GM18873 (cell line): ENCODE data around the gene ZBBX.

Source experiments
- ATAC-seq: cut with Tn5 transposase; IDR thresholded peaks from one replicate; pipeline ENCODE4 v1.9.1; 2021; ENCODE audit warnings: mild to moderate bottlenecking, moderate library complexity, moderate number of reproducible peaks; ENCODE audit not compliant: unreplicated experiment, low FRiP score

ZBBX gene

DNA sequence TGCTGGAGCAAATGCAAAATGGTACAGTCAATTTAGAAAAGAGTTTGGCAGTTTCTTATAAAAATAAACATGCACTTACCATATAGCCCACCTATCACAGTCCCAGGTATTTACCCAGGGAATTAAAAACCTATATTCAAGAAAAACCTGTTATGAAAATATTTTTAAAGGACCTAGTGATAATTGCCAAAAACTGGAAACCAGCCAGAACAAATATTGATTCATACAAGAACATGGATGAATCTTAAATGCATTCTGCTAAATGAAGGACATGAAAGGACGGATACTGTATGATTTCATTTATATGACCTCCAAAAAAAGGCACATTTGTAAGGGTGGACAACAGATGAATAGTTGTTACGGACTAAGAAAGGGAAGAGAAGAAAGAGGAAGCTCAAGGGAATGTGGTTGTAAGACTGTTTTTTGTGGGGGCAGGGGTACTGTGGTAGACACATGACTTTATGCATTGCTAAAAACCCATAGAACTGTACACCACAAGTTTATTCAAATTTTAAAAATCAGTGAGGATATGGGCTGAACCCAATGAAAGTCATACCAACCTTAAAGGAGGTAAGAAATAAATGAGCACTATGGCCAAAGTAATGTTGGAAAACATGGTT is 61.0 kb downstream of the ZBBX start:
- no peak for ATAC-seq

GRCh38 chr3:167318306-167318705 is 61.8 kb downstream of the ZBBX start:
- ATAC-seq, result no peak

DNA sequence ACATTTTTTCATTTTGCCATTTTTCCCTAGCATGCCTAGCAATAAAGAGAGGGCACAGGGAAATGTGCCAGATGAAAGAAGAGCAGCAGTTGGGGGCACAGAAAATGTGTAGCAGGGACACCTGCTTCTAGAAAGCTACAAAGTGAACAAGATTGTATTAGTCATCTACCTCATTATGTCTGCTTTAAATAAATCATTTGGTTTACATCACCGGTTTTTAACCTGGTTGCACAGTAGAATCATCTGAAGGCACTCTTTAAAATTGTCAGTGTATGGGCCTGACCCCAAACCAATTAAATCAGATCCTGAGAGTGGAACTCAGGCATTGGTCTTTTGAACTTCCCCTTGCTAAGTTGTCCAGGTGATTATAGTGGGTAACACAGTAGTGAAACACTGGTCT is 73.8 kb downstream of the ZBBX start:
- ATAC-seq, result no peak

DNA sequence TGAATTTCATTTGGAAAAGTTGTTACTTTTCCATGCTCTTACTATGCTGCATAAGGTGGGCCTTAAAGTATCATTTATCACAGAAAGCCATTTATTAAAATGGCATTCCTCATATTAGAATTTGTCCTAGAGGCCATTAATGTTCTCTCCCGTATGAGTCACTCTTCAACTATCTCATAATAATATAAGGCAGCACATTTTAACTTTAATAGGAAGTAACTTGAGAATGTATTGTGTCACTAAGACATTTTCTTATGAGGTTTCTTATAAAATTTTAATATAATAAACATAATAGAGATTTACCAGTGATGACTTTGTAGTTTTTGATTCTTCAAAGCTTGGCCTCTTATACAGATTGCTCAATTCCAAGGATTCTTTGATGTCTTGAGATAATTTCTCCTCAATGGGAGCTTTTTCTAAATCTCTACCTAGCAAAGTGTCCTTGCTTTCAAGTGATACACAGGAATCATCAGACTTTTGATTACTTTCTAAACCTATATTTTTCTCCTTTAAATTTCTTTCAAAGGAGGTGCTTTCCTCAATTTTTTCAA is 74.7 kb downstream of the ZBBX start:
- no peak for ATAC-seq

- no peak for ATAC-seq
These were observed 76.0 kb downstream of the ZBBX start for GRCh38 chr3:167304077-167304476.

- no peak for ATAC-seq
These were observed 77.4 kb downstream of the ZBBX start for GRCh38 chr3:167302678-167303077.

DNA sequence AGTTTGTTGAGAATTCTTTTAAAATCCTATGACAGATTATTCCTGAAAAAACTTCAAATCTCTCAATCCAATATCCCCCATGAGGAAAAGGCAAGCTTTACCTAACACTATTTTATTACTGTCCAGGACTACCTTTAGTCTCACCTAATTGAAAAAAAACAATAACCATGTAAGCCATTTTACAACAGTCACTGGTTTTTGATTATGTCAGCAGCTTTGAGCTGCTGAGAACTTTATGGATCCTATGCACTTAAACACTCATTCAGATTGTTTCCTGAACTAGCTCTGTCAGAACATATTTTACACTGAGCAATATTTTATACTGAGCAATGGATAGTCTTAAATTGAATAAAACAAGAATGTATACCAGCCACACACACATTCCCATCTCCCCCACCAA is 79.9 kb downstream of the ZBBX start:
- ATAC-seq, result no peak

GRCh38 chr3:167289435-167289834 is 90.7 kb downstream of the ZBBX start:
- no peak for ATAC-seq

GRCh38 chr3:167288737-167289136 is 91.4 kb downstream of the ZBBX start:
- ATAC-seq, result no peak

DNA sequence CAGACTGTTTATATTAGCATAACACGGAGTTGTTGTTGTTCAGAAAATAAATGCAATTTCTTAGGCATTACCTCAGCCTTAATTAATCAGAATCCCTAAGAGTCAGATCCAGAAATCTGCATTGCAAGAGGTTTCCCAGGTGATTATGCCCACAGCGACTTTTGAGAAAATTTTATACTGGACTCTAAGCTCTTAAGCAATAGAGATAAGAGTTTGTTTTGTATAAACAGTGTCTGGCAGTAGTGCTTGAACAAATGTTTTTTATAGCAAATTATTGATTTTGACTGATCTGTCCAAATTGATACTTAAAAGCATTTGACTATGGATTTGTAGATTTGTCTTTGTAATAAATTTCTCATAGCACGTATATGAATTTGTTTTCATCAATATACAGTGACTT is 92.8 kb downstream of the ZBBX start:
- no peak for ATAC-seq

DNA sequence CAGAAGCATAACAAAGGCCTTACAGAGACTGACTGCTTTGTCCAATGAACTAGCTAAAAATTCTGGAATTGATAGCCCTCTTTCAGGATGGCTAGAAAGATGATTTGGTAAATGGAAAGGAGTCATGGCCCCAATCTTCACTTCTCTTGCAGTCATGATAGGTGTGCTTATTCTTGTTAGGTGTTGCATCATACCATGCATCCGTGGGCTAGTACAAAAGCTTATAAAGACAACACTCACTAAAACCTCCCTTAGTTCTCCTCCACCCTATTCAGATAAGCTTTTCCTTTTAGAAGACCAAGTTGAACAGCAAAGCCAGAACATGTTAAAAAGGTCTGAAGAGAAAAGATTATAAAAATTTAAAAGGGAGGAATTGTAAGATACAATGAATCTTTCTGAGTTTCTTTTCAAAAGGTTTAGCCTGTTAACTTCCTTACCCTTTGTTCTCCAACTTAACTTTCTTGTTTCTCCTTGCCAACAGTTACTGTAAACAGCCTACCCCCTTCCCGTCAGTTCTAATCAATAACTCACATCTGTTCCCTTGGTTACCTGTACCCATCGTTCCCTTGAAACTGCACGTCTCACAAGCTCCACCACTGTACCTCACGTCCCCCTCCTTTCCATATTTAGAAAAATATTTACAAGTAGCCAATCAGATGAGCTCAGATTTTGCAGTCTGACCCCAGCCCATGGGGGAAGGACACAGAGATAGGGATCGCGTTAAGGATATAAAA is 105.8 kb downstream of the ZBBX start:
- no peak for ATAC-seq

DNA sequence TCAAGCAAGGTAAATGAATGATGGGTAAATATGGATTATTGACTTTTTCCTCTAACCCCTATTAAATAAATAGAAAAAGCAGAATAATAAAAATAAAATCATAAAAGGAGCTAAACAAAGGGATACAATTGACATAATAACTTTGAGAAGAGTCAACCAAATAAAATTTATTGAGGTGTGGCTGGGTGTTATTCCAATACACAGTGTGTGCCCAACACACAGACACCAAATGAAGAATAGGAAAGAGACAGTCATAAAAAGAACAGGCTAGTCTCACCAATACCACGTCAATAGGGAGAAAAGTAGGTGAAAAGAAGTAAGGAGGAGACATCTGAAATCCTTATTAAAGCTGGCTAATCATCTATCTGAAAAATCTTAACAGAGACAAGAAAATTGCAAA is 127.1 kb downstream of the ZBBX start:
- ATAC-seq, result no peak

DNA sequence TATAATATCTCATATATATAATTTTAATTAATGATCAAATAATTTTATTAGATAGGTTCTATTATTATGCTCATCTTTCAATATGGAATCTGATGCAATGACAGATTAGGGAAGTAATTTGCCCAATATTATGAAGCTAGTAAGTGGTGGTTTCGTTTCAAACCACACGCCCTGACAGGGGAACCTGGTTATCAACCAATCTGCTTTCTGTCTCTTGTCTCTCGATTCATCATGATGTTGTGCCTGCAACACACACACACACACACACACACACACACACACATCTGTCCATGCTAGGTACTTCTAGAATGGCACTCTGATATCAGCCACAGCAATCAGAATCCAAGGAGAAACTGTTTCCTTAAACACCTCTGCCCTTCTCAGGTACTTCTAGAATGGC is 128.4 kb downstream of the ZBBX start:
- ATAC-seq, result no peak

DNA sequence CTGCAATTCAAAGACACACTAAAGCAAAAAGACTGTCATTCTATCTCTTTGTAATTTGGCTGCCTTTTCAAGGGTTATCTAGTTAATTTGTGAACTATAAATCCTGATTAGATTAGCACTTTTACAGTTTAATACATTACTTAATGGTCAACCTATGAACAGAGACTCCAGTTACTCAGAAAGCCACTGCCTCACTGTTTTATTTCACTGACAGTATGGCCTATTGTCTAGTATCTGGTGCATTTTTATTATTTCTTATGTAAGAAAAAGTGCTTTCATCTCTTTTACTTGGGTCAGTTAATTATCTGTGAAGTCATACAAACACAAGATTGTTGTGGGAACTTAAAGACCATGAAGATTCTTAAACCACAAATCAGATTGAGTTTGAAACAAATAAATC is 133.8 kb downstream of the ZBBX start:
- ATAC-seq, result no peak

- no peak for ATAC-seq
These were observed 138.8 kb downstream of the ZBBX start for GRCh38 chr3:167241048-167241845.

DNA sequence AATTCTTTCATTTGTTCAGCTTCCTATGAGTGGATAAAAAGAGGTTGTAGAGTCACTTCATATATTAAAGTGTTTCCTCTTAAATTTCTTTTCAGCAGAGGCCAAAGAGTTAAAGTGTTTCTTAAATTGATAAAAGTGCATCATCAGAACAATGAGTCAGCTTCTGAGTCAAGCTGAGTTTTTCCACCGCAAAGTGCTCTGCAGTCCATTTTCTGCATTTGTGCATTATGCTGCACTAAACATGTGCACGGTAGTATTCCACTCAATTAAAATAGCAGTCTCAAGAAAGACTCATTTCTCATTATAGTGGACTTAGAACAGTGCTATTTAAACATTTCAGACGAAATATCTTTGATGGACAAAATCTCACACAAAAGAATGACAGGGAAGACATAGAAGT is 152.0 kb downstream of the ZBBX start:
- ATAC-seq, result no peak

GRCh38 chr3:167225821-167226220 is 154.3 kb downstream of the ZBBX start:
- no peak for ATAC-seq

DNA sequence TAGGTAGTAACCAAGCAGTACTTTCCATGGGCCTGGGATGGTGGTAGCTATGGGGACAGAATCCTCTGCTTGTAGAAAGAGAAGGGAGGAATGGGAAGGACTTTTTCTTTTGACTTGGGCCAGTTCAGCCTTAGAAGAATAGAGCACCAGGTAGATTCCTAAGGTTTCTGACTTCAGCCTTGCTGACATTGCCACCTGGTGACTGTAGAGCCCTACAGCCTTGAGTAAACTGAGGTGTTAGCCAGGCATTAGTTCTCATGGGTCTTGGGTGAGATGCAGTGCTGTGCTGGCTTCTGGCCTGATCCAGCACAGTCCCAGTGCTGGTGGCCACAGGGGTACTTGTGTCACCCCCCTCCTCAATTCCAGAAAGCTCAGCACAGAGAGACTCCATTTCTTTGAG is 171.1 kb downstream of the ZBBX start:
- no peak for ATAC-seq

- ATAC-seq, result no peak
These were observed 177.0 kb downstream of the ZBBX start for GRCh38 chr3:167203062-167203461.

GRCh38 chr3:167198949-167199600 is 181.0 kb downstream of the ZBBX start:
- no peak for ATAC-seq
